PC-3 (cell line): ENCODE data around the gene LYRM1. TPM values are rescaled to one million over a fixed set of nuclear protein-coding genes. Genes with fewer than 3 reads are reported as not detected.

Experiments used
- ATAC-seq: fragments of 200-7000 bp; cut with Tn5 transposase; 2 replicates; pipeline ENCODE4 v1.9.1; 2020; ENCODE audit warnings: mild to moderate bottlenecking, moderate library complexity
- BruUV-seq: library from RNA; stranded (reverse); fragments of 400-500 nt; replicated peaks from 2 replicates; lab custom pipeline; 2021; lab: Mats Ljungman, UMichigan
- CTCF ChIA-PET: fragments of 300-600 bp; sonication (Branson Sonifier 250); formaldehyde crosslinking; loops from one replicate; lab custom pipeline; 2022; ENCODE audit warnings: antibody characterized with exemption; lab: Charles Lee
- POLR2A ChIA-PET: fragments of 300-600 bp; sonication (Branson Sonifier 250); formaldehyde crosslinking; loops from one replicate; lab custom pipeline; 2022; ENCODE audit warnings: antibody characterized with exemption; ENCODE audit not compliant: unreplicated experiment; lab: Charles Lee
- DNase-seq: peaks from one replicate; pipeline ENCODE4 v3.0.0-alpha.2; 2015
- H2AFZ ChIP-seq: fragments of 300-600 bp; sonication (generic); 2 replicates; pipeline ENCODE4 v1.6.0; 2016; ENCODE audit warnings: antibody characterized with exemption, low read length
- H3F3A ChIP-seq: fragments of 300-600 bp; sonication (generic); one replicate; pipeline ENCODE4 v1.6.0; 2017; ENCODE audit warnings: antibody characterized with exemption, low read length, control low read depth, mild to moderate bottlenecking; ENCODE audit not compliant: unreplicated experiment
- H3K27ac ChIP-seq: fragments of 300-600 bp; sonication (generic); 2 replicates; pipeline ENCODE4 v1.5.1; 2016; ENCODE audit warnings: mild to moderate bottlenecking, low read length
- H3K27me3 ChIP-seq: fragments of 300-600 bp; sonication (generic); 2 replicates; pipeline ENCODE4 v1.6.1; 2016; ENCODE audit warnings: low read length, mixed read lengths
- H3K36me3 ChIP-seq: fragments of 300-600 bp; sonication (generic); 2 replicates; pipeline ENCODE4 v1.6.1; 2016; ENCODE audit warnings: low read depth, mixed run types, low read length, mixed read lengths
- H3K4me1 ChIP-seq: fragments of 300-600 bp; sonication (generic); 2 replicates; pipeline ENCODE4 v1.5.1; 2016; ENCODE audit warnings: low read length; ENCODE audit not compliant: insufficient read depth
- H3K4me2 ChIP-seq: fragments of 300-600 bp; sonication (generic); 2 replicates; pipeline ENCODE4 v1.6.0; 2016; ENCODE audit warnings: low read length
- H3K4me3 ChIP-seq: fragments of 300-600 bp; sonication (generic); 2 replicates; pipeline ENCODE4 v1.5.1; 2016; ENCODE audit warnings: mild to moderate bottlenecking, low read length, mixed read lengths
- H3K79me2 ChIP-seq: fragments of 300-600 bp; sonication (generic); 2 replicates; pipeline ENCODE4 v1.6.1; 2017; ENCODE audit warnings: low read length, mixed read lengths
- H3K9ac ChIP-seq: fragments of 300-600 bp; sonication (generic); 2 replicates; pipeline ENCODE4 v1.6.0; 2016; ENCODE audit warnings: mild to moderate bottlenecking, low read length
- H3K9me2 ChIP-seq: fragments of 300-600 bp; sonication (generic); replicated peaks from 2 replicates; pipeline ENCODE4 v1.6.1; 2016; ENCODE audit warnings: mixed run types, low read length, mixed read lengths
- H3K9me3 ChIP-seq: fragments of 300-600 bp; sonication (generic); 2 replicates; pipeline ENCODE4 v1.6.1; 2016; ENCODE audit warnings: low read length, mixed read lengths
- H4K20me1 ChIP-seq: fragments of 300-600 bp; sonication (generic); 2 replicates; pipeline ENCODE4 v1.6.1; 2016; ENCODE audit warnings: low read length, mixed read lengths
- EZH2 ChIP-seq: fragments of 300-600 bp; sonication (generic); IDR thresholded peaks from one replicate; pipeline ENCODE4 v1.6.1; 2017; ENCODE audit warnings: antibody characterized with exemption, mild to moderate bottlenecking, low read length; ENCODE audit not compliant: unreplicated experiment
- EZH2phosphoT487 ChIP-seq: fragments of 300-600 bp; sonication (generic); IDR thresholded peaks from 2 replicates; pipeline ENCODE4 v1.6.1; 2018; ENCODE audit warnings: mild to moderate bottlenecking, antibody characterized with exemption, low read length, borderline replicate concordance
- intact Hi-C: fragments of 100-400 bp; cut with micrococcal nuclease; formaldehyde crosslinking; loops from 2 replicates; pipeline ENCODE4 v1.9.0; 2023
- total RNA-seq: library from RNA; depleted of rRNA; stranded (reverse); fragments of >200 nt; gene quantifications from 2 replicates; pipeline ENCODE4 v1.2.3, GENCODE V29; 2014
- TF ChIP-seq, protein P1 (sequence below): fragments of 300-600 bp; sonication (generic); conservative IDR thresholded peaks from 2 replicates; pipeline ENCODE4 v1.5.1; 2017; ENCODE audit warnings: antibody characterized with exemption, low read depth, mild to moderate bottlenecking, low read length

The LYRM1 gene
- total RNA-seq, 1 experiment from 2014 or later = 35.1 TPM

- Histone ChIP-seq H3K9me3 (no peaks in the 10 kb centered on the region), H3K4me1 (peaks cover 17% of the 10 kb centered on the region), H3K4me3 (no peak overlapping the region), H3K9me2 (no peaks in the 10 kb centered on the region), H3F3A (no peaks in the 10 kb centered on the region), H3K4me2 (peak overlapping the region; percentile 56), H4K20me1 (no peaks in the 10 kb centered on the region), H3K9ac (peak overlapping the region; percentile 59), H3K36me3 (peaks cover 3% of the 10 kb centered on the region; the same call in 1 of the 2 replicates), H3K79me2 (peaks cover 86% of the 10 kb centered on the region), H3K27me3 (no peaks in the 10 kb centered on the region), H3K27ac (peak overlapping the region; percentile 85), H2AFZ (no peak overlapping the region)
- no TSS peak for BruUV-seq
- TF ChIP-seq EZH2 (no peak), EZH2phosphoT487 (no peak)
- TF ChIP-seq, protein P1, sequence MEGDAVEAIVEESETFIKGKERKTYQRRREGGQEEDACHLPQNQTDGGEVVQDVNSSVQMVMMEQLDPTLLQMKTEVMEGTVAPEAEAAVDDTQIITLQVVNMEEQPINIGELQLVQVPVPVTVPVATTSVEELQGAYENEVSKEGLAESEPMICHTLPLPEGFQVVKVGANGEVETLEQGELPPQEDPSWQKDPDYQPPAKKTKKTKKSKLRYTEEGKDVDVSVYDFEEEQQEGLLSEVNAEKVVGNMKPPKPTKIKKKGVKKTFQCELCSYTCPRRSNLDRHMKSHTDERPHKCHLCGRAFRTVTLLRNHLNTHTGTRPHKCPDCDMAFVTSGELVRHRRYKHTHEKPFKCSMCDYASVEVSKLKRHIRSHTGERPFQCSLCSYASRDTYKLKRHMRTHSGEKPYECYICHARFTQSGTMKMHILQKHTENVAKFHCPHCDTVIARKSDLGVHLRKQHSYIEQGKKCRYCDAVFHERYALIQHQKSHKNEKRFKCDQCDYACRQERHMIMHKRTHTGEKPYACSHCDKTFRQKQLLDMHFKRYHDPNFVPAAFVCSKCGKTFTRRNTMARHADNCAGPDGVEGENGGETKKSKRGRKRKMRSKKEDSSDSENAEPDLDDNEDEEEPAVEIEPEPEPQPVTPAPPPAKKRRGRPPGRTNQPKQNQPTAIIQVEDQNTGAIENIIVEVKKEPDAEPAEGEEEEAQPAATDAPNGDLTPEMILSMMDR = no peak
- DNase-seq (peak; percentile 70), ATAC-seq (peak; percentile 97)
- CTCF ChIA-PET = no interaction called here
- intact Hi-C loops = no loop called here
- POLR2A ChIA-PET = interaction anchor here (0.6 to 1.5 kb wide), 2 partner anchors 34 to 92 kb away, joined by 4 to 8 read pairs; partner anchors contain the start of genes DCUN1D3 and LYRM1
These were observed 34.3 kb upstream of the LYRM1 start for GRCh38 chr16:20866145-20866772.

DNA sequence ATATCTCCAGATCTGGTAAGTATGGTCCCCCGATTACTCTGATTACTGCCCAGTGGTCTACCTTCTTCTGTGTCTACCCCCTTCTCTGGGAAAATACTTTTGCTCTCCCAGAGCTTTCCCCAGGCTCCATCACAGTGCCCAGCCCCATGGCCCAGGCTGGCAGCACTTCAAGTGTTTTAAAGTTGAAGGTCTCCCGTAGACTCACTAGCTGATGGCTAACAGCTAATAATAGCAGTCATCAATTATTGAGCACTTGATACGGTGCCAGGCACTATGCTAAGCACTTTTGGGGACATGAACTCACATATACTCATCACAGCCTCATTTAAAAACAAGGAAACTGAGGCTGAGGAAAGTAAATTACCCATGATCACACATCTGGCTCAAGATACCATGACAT, 33.8 kb upstream of the LYRM1 start:
- DNase-seq (no peak), ATAC-seq (no peak)
- no TSS peak for BruUV-seq
- CTCF ChIA-PET = no interaction called here
- no peak overlapping the region for H3K9ac ChIP-seq
- no peaks in the 10 kb centered on the region for H3K9me2 ChIP-seq
- H3K27ac ChIP-seq = peak overlapping the region; percentile 85; the same call in 1 of the 2 replicates
- H3K27me3 ChIP-seq = no peaks in the 10 kb centered on the region
- peaks cover 92% of the 10 kb centered on the region for H3K79me2 ChIP-seq
- no peaks in the 10 kb centered on the region for H3F3A ChIP-seq
- no peaks in the 10 kb centered on the region for H4K20me1 ChIP-seq
- peaks cover 17% of the 10 kb centered on the region for H3K4me1 ChIP-seq
- H3K36me3 ChIP-seq = peaks cover 3% of the 10 kb centered on the region; the same call in 1 of the 2 replicates
- no peak overlapping the region for H2AFZ ChIP-seq
- no peak overlapping the region for H3K4me3 ChIP-seq
- POLR2A ChIA-PET = interaction anchor here (1.5 kb wide), 1 partner anchor 34 kb away, joined by 8 read pairs; the partner anchor contains the start of genes DCUN1D3 and LYRM1
- intact Hi-C loops = no loop called here
- 0 out of 2 replicates have a peak overlapping the region, but pooled peaks have one; percentile 56 for H3K4me2 ChIP-seq
- no peaks in the 10 kb centered on the region for H3K9me3 ChIP-seq
- no peak for TF ChIP-seq EZH2
- TF ChIP-seq, protein P1 = no peak
- TF ChIP-seq EZH2phosphoT487 = no peak

GRCh38 chr16:20867585-20867984, 33.0 kb upstream of the LYRM1 start:
- Histone ChIP-seq H3K9ac (no peak overlapping the region), H3K36me3 (no peaks in the 10 kb centered on the region), H3K4me2 (no peak overlapping the region), H3K27me3 (no peaks in the 10 kb centered on the region), H3K9me2 (no peaks in the 10 kb centered on the region), H3F3A (no peaks in the 10 kb centered on the region), H4K20me1 (no peaks in the 10 kb centered on the region), H3K4me1 (peaks cover 17% of the 10 kb centered on the region), H3K79me2 (peaks cover 92% of the 10 kb centered on the region), H2AFZ (no peak overlapping the region), H3K4me3 (no peak overlapping the region), H3K27ac (no peak overlapping the region), H3K9me3 (no peaks in the 10 kb centered on the region)
- intact Hi-C loops = no loop called here
- ATAC-seq (no peak), DNase-seq (no peak)
- POLR2A ChIA-PET = interaction anchor here (0.7 kb wide), 1 partner anchor 1312 kb away, joined by 3 read pairs; the partner anchor contains the start of gene VPS35L
- BruUV-seq = no TSS peak
- CTCF ChIA-PET = no interaction called here
- TF ChIP-seq, protein P1 = no peak
- no peak for TF ChIP-seq EZH2
- TF ChIP-seq EZH2phosphoT487 = no peak
